ENCODE measurements around the gene ACTL7B.

The ACTL7B gene

DNA sequence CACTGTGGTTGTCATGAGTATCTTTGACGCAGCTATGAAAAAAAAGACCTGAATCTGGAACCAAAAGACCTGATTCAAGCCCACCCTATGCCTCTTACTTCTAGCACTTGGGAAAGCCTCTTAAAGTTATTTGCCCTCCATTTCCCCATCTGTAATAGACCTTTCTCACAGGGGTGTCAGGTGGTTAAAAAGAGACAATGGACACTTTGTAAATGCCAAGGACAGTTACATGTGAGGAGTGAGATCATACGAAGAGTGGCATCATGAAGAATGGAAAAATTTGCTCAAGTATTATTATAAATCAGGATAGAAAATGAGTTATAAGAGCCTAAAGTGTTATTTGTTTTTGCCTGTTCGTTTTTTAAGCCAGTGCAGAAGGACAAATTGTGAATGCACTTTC, 46.5 kb downstream of the ACTL7B start:
- Histone ChIP-seq H3K4me2 (ENCODE audit: low read length) (no peak overlapping the region), H3K79me2 (no peaks in the 10 kb centered on the region), H3K27ac (no peak overlapping the region), H3K4me1 (no peaks in the 10 kb centered on the region), H3K27me3 (ENCODE audit: control insufficient read depth, insufficient read depth, low read length) (no peaks in the 10 kb centered on the region), H3K9me3 (ENCODE audit: control insufficient read depth, low read length) (no peaks in the 10 kb centered on the region), H3K9ac (no peak overlapping the region), H3K4me3 (ENCODE audit: low read depth, low read length) (no peak overlapping the region), H3K36me3 (ENCODE audit: control insufficient read depth, insufficient read depth, low read length) (no peaks in the 10 kb centered on the region), H2AFZ (no peak overlapping the region)
- TF ChIP-seq, protein P1, sequence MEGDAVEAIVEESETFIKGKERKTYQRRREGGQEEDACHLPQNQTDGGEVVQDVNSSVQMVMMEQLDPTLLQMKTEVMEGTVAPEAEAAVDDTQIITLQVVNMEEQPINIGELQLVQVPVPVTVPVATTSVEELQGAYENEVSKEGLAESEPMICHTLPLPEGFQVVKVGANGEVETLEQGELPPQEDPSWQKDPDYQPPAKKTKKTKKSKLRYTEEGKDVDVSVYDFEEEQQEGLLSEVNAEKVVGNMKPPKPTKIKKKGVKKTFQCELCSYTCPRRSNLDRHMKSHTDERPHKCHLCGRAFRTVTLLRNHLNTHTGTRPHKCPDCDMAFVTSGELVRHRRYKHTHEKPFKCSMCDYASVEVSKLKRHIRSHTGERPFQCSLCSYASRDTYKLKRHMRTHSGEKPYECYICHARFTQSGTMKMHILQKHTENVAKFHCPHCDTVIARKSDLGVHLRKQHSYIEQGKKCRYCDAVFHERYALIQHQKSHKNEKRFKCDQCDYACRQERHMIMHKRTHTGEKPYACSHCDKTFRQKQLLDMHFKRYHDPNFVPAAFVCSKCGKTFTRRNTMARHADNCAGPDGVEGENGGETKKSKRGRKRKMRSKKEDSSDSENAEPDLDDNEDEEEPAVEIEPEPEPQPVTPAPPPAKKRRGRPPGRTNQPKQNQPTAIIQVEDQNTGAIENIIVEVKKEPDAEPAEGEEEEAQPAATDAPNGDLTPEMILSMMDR (IDR thresholded peaks at IDR 0.05) = no peak

Data from parathyroid adenoma (tissue), 2 donors.